CD4-positive, alpha-beta memory T cell (primary cell): ENCODE results near the gene DENR. TPM values are rescaled to one million over a fixed set of nuclear protein-coding genes. Genes with fewer than 3 reads are reported as not detected.
A peak's percentile ranks its signal among the peaks of the same experiment; 100 is the strongest.
"Not testable (repeated sequence)": the region's sequence is repeated elsewhere in the genome, so short reads cannot be mapped to it uniquely, and the experiment has no call there.

Experiments used
- CTCF ChIA-PET: fragments of 350-600 bp; sonication (Branson Sonifier 250); formaldehyde crosslinking; loops from one replicate; lab custom pipeline; 2021; ENCODE audit warnings: inconsistent platforms; ENCODE audit not compliant: partially characterized antibody; lab: Charles Lee
- POLR2A ChIA-PET: fragments of 350-600 bp; sonication (Branson Sonifier 250); formaldehyde crosslinking; loops from one replicate; lab custom pipeline; 2021; ENCODE audit not compliant: partially characterized antibody; lab: Charles Lee
- DNase-seq, 5 donors: peaks; one replicate each; pipeline versions ENCODE4 v3.0.0 to v3.0.0-alpha.2; 2020 to 2022; ENCODE audit warnings: mixed read lengths in 1 of 5
- H3K27ac ChIP-seq: one replicate; pipeline ENCODE4 v1.7.0; 2013; ENCODE audit warnings: low read depth, low read length
- H3K27me3 ChIP-seq: 2 replicates; pipeline ENCODE4 v1.7.0; 2013; ENCODE audit warnings: mild to moderate bottlenecking, low read length, moderate library complexity; ENCODE audit not compliant: insufficient read depth
- H3K36me3 ChIP-seq: 2 replicates; pipeline ENCODE4 v1.7.0; 2013; ENCODE audit warnings: mild to moderate bottlenecking, low read length, moderate library complexity; ENCODE audit not compliant: insufficient read depth
- H3K4me1 ChIP-seq: 2 replicates; pipeline ENCODE4 v1.7.0; 2013; ENCODE audit warnings: mild to moderate bottlenecking, low read length, moderate library complexity; ENCODE audit not compliant: insufficient read depth
- H3K4me3 ChIP-seq, 2 donors: one replicate each; pipeline ENCODE4 v1.7.0; 2013; ENCODE audit warnings: low read length in 2 of 2, mild to moderate bottlenecking in 1 of 2
- H3K9me3 ChIP-seq, 2 donors: one replicate each; pipeline ENCODE4 v1.7.0; 2013; ENCODE audit warnings: low read length in 2 of 2, control low read depth in 1 of 2; ENCODE audit not compliant: control insufficient read depth in 1 of 2
- H3K27ac Mint-ChIP-seq, 7 donors: one replicate each; pipeline ENCODE4 v1.8.0; 2020 to 2021; ENCODE audit warnings: mixed read lengths in 7 of 7, mild to moderate bottlenecking in 6 of 7, inconsistent platforms in 3 of 7, moderate library complexity in 3 of 7
- H3K27me3 Mint-ChIP-seq, 2 donors: one replicate each; pipeline ENCODE4 v1.8.0; 2020 to 2021; ENCODE audit warnings: mixed read lengths in 2 of 2
- H3K36me3 Mint-ChIP-seq, 2 donors: one replicate each; pipeline ENCODE4 v1.8.0; 2020 to 2021; ENCODE audit warnings: mixed read lengths in 2 of 2, inconsistent platforms in 1 of 2, mild to moderate bottlenecking in 1 of 2
- H3K4me1 Mint-ChIP-seq, 4 donors: one replicate each; pipeline ENCODE4 v1.8.0; 2020 to 2021; ENCODE audit warnings: mixed read lengths in 4 of 4, mild to moderate bottlenecking in 1 of 4
- H3K4me3 Mint-ChIP-seq, 8 donors: one replicate each; pipeline ENCODE4 v1.8.0; 2020 to 2021; ENCODE audit warnings: mixed read lengths in 8 of 8, mild to moderate bottlenecking in 7 of 8, moderate library complexity in 6 of 8, inconsistent platforms in 3 of 8
- H3K9me3 Mint-ChIP-seq, 8 donors: one replicate each; pipeline ENCODE4 v1.8.0; 2020 to 2021; ENCODE audit warnings: mixed read lengths in 8 of 8, mild to moderate bottlenecking in 5 of 8, inconsistent platforms in 3 of 8, moderate library complexity in 1 of 8
- intact Hi-C: fragments of 100-400 bp; cut with micrococcal nuclease; formaldehyde crosslinking; loops from one replicate; pipeline ENCODE4 v1.15.1; 2023
- polyA plus RNA-seq, 2 donors: library from polyadenylated mRNA; unstranded; fragments of 300-500 nt; fragmentation: Illumina TruSeq; gene quantifications; one replicate each; pipeline ENCODE4 v1.2.3, GENCODE V29; 2021
- total RNA-seq, 2 experiments: library from RNA; stranded (reverse); gene quantifications; one replicate each; pipeline ENCODE4 v1.2.3, GENCODE V29; 2021

DENR gene
- total and polyA plus RNA-seq, 4 experiments from 2014 or later = 47.8 to 93.4 (median 56.4) TPM

GRCh38 chr12:122743895-122744525 is 8.6 kb upstream of the DENR start:
- ChIA-PET CTCF (no interaction called here), POLR2A (no interaction called here)
- Mint-ChIP-seq H3K27me3 (no peaks in the 10 kb centered on the region), H3K4me3 (no peak overlapping the region), H3K9me3 (no peaks in the 10 kb centered on the region), H3K36me3 (no peaks in the 10 kb centered on the region), H3K27ac (no peak overlapping the region), H3K4me1 (peaks cover 0 to 1% (median 0%) of the 10 kb centered on the region in 4 donors)
- Histone ChIP-seq H3K27ac (no peak overlapping the region), H3K4me1 (no peaks in the 10 kb centered on the region), H3K36me3 (no peaks in the 10 kb centered on the region), H3K9me3 (no peaks in the 10 kb centered on the region), H3K27me3 (no peaks in the 10 kb centered on the region), H3K4me3 (no peak overlapping the region)
- intact Hi-C loops = no loop called here
- no peak for DNase-seq

- DNase-seq = no peak
- POLR2A ChIA-PET = no interaction called here
- H3K4me3 Mint-ChIP-seq = no peak overlapping the region
- Histone ChIP-seq H3K9me3 (no peaks in the 10 kb centered on the region), H3K27me3 (no peaks in the 10 kb centered on the region), H3K27ac (no peak overlapping the region), H3K4me3 (no peak overlapping the region), H3K36me3 (no peaks in the 10 kb centered on the region), H3K4me1 (peaks cover 4% of the 10 kb centered on the region)
- H3K36me3 Mint-ChIP-seq = peaks cover 0 to 2% of the 10 kb centered on the region in 2 donors
- H3K27ac Mint-ChIP-seq = no peak overlapping the region
- CTCF ChIA-PET = no interaction called here
- peaks cover 5 to 14% (median 8%) of the 10 kb centered on the region in 4 donors for H3K4me1 Mint-ChIP-seq
- intact Hi-C loops = no loop called here
- peaks cover 0 to 2% (median 0%) of the 10 kb centered on the region in 8 donors for H3K9me3 Mint-ChIP-seq
- no peaks in the 10 kb centered on the region for H3K27me3 Mint-ChIP-seq
Measured at GRCh38 chr12:122747224-122748135, 5.1 kb upstream of the DENR start.

DNA sequence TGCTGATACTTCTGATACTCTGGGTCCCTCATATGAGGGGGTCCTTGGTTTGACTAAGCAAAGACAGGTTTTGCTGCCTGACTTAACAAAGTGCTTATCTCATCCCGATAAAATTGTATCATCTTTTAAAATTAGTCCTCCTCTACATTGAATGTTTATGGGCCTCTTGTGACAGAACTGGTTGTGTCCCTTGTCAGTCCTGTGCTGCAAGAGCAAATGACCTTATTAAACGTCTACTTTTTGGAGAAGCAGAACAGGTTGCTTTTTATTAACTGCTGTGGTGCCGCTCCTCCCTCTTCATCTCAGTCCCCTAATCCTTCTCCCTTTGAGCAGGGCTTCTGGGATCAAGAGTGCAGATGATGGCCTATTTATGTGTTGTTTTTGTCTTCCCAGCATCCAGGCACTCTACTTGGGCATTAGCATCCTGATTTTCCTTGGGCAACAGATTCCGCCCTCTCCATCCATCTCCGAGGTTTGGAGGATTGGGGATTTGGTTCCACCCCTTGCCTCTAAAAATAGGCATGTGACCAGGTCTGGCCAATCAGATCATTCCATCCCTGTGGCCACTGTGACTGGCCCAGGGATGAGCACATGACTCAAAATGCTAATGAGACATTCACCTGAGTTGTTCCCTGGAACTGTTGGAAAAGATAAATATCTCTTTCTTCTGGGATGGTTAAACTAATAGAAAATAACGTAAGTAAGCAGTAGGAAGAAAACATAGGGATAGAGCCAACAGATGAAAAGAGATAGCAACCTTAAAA is 2.9 kb upstream of the DENR start:
- intact Hi-C loops = no loop called here
- ChIA-PET CTCF (no interaction called here), POLR2A (interaction anchor here (0.6 kb wide), 1 partner anchor 437 kb away, joined by 3 read pairs; no protein-coding TSS in a partner anchor)
- no peaks in the 10 kb centered on the region for H3K27me3 Mint-ChIP-seq
- peaks cover 9 to 22% of the 10 kb centered on the region in 2 donors for H3K36me3 Mint-ChIP-seq
- peak overlapping the region in 3 of 7 donors; percentile 32 to 64 (median 53) for H3K27ac Mint-ChIP-seq
- no peak overlapping the region for H3K27ac ChIP-seq
- peaks cover 6% of the 10 kb centered on the region for H3K36me3 ChIP-seq
- peaks cover 19% of the 10 kb centered on the region for H3K4me1 ChIP-seq
- H3K27me3 ChIP-seq = no peaks in the 10 kb centered on the region
- H3K9me3 ChIP-seq = no peaks in the 10 kb centered on the region
- peaks cover 0 to 2% (median 0%) of the 10 kb centered on the region in 8 donors for H3K9me3 Mint-ChIP-seq
- DNase-seq = no peak
- H3K4me3 Mint-ChIP-seq = peak overlapping the region in 1 of 8 donors; percentile 26
- peaks cover 16 to 36% (median 26%) of the 10 kb centered on the region in 4 donors for H3K4me1 Mint-ChIP-seq
- no peak overlapping the region for H3K4me3 ChIP-seq

- POLR2A ChIA-PET, H3K36me3 ChIP-seq, H3K27ac ChIP-seq, H3K4me3 ChIP-seq, intact Hi-C loops, H3K27me3 Mint-ChIP-seq, H3K27me3 ChIP-seq, H3K9me3 Mint-ChIP-seq, CTCF ChIA-PET, H3K9me3 ChIP-seq, DNase-seq: not testable (repeated sequence)
- Mint-ChIP-seq H3K36me3 (peaks cover 18 to 31% of the 10 kb centered on the region in 2 donors), H3K4me3 (peak overlapping the region in 5 of 8 donors; percentile 45 to 78 (median 74)), H3K27ac (peak overlapping the region; percentile 35 to 97 (median 90)), H3K4me1 (peaks cover 22 to 45% (median 33%) of the 10 kb centered on the region in 4 donors)
- peaks cover 19% of the 10 kb centered on the region for H3K4me1 ChIP-seq
Measured at GRCh38 chr12:122750781-122751515, 1.7 kb upstream of the DENR start.

GRCh38 chr12:122753319-122753650 is 661 bp downstream of the DENR start:
- intact Hi-C loops = no loop called here
- Histone ChIP-seq H3K4me1 (peaks cover 19% of the 10 kb centered on the region), H3K9me3 (no peaks in the 10 kb centered on the region), H3K36me3 (peaks cover 29% of the 10 kb centered on the region), H3K27me3 (no peaks in the 10 kb centered on the region), H3K4me3 (peak overlapping the region; percentile 64 to 77), H3K27ac (peak overlapping the region; percentile 87)
- Mint-ChIP-seq H3K36me3 (peaks cover 34 to 50% of the 10 kb centered on the region in 2 donors), H3K4me3 (peak overlapping the region; percentile 93 to 97 (median 94)), H3K9me3 (peaks cover 0 to 2% (median 0%) of the 10 kb centered on the region in 8 donors), H3K27ac (peak overlapping the region; percentile 90 to 99 (median 97)), H3K27me3 (no peaks in the 10 kb centered on the region), H3K4me1 (peaks cover 37 to 66% (median 50%) of the 10 kb centered on the region in 4 donors)
- peak in 1 of 5 donors; percentile 3 for DNase-seq
- ChIA-PET POLR2A (interaction anchor here (0.6 to 3.2 kb wide), 14 partner anchors 9 to 918 kb away, joined by 3 to 14 read pairs (median 3); partner anchors contain the start of genes CCDC62, DIABLO, KNTC1 and MPHOSPH9), CTCF (interaction anchor here (1.1 to 2.1 kb wide), 6 partner anchors 11 to 354 kb away, joined by 3 to 15 read pairs (median 4); no protein-coding TSS in a partner anchor)

DNA sequence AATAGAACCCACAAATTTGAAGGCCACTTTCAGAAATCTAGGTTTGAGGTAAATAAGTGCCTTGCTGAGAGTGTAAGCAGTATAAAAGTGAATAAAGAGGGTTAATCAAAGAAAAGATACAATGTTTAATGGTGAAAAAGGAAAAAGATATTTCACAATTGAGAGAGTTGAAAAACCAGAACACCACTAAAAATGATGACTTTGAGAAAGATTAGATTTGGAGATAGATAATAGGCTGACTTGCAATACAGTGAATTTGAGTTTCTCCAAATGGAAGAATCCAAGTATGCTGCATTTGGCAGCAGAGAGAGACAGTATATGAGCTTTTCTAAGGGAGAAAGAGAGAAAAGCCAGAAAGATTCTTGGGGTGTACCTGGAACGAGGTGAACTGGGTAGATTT is 2.2 kb downstream of the DENR start:
- POLR2A ChIA-PET = interaction anchor here (3.2 kb wide), 1 partner anchor 254 kb away, joined by 14 read pairs; the partner anchor contains the start of gene ZCCHC8
- CTCF ChIA-PET = no interaction called here
- peak overlapping the region in 1 of 8 donors; percentile 37 for H3K4me3 Mint-ChIP-seq

More for the DNA sequence above, 2.2 kb downstream of the DENR start:
- Histone ChIP-seq H3K27ac (no peak overlapping the region), H3K4me1 (peaks cover 25% of the 10 kb centered on the region), H3K9me3 (no peaks in the 10 kb centered on the region), H3K36me3 (peaks cover 37% of the 10 kb centered on the region), H3K4me3 (no peak overlapping the region), H3K27me3 (no peaks in the 10 kb centered on the region)
- Mint-ChIP-seq H3K9me3 (peaks cover 0 to 2% (median 0%) of the 10 kb centered on the region in 8 donors), H3K27me3 (no peaks in the 10 kb centered on the region), H3K4me1 (peaks cover 37 to 70% (median 51%) of the 10 kb centered on the region in 4 donors), H3K27ac (peak overlapping the region in 5 of 7 donors; percentile 10 to 96 (median 84)), H3K36me3 (peaks cover 37 to 58% of the 10 kb centered on the region in 2 donors)
- intact Hi-C loops = no loop called here
- DNase-seq = no peak
